Left cardiac atrium (tissue), 4 donors: ENCODE results near the gene TRMT44. TPM values are rescaled to one million over a fixed set of nuclear protein-coding genes. Genes with fewer than 3 reads are reported as not detected.

Source experiments
- ATAC-seq, 2 donors: fragments of 200-7000 bp; cut with Tn5 transposase; one replicate each; pipeline ENCODE4 v1.9.1; 2020; ENCODE audit warnings: mild to moderate bottlenecking in 2 of 2, moderate library complexity in 2 of 2
- DNase-seq: peaks from one replicate; pipeline ENCODE4 v3.0.0-alpha.2; 2020
- intact Hi-C, 2 donors: fragments of 100-400 bp; cut with DNase I; formaldehyde crosslinking; loops; one replicate each; pipeline versions ENCODE4 v1.14.1 to v1.15.1; 2022 to 2023
- long read RNA-seq: library from polyadenylated mRNA; unstranded; transcript quantifications from one replicate; pipeline ENCODE4 v2.0.0, GENCODE V29; 2021
- total RNA-seq, 2 donors: library from RNA; stranded (reverse); fragmentation: NEBNext Ultra II Directional; extraction: Animal tissue kit (Norgen Biotek cat#: 25700); gene quantifications; one replicate each; pipeline ENCODE4 v1.2.1, GENCODE V29; 2021
- donor health status: DM: no; HTN: yes; CAD: no.
- donor health status: DM: no; HTN: yes; CAD: no; lungs with severe emphysema.
- donor health status: DM: yes; HTN: yes; CAD: no.
- donor health status: Dilated cardiomyopathy.

The TRMT44 gene
- total RNA-seq: 10 to 100 TPM in 1 of 2 donors, 1 to 10 TPM in 1; 8.8 to 13.6 TPM
- long read RNA-seq, partial matches to known transcripts: 0 of 1 reads
- long read RNA-seq, other reads (novel, unspliced or antisense): 1 of 1 reads

GRCh38 chr4:8440492-8441311, at the start of gene TRMT44, which contains the start of gene ACOX3:
Gene TRMT44 (plus strand): TSS chr4:8440777. CDS start chr4:8440823, 46 bp downstream.
Gene ACOX3 (minus strand): TSS chr4:8440723. CDS start chr4:8416521, 24,202 bp downstream.
- intact Hi-C loops: no loop called here
- peak; percentile 93 to 96 for ATAC-seq
- DNase-seq: peak; percentile 91

GRCh38 chr4:8391071-8391470, 49.5 kb upstream of the TRMT44 start:
- ATAC-seq (no peak), DNase-seq (no peak)
- intact Hi-C loops: no loop called here

- intact Hi-C loops: no loop called here
- peak; percentile 52 for DNase-seq
- ATAC-seq: peak; percentile 28 to 47
These were observed 48.6 kb upstream of the TRMT44 start for GRCh38 chr4:8391972-8392371.

- DNase-seq (no peak), ATAC-seq (peak in 1 of 2 donors; percentile 2)
- intact Hi-C loops: no loop called here
These were observed 47.9 kb upstream of the TRMT44 start for GRCh38 chr4:8392591-8393190.

GRCh38 chr4:8393593-8394038, 47.0 kb upstream of the TRMT44 start:
- intact Hi-C loops: no loop called here
- peak; percentile 62 to 85 for ATAC-seq
- peak; percentile 77 for DNase-seq

GRCh38 chr4:8394061-8394519, 46.5 kb upstream of the TRMT44 start:
- ATAC-seq (peak; percentile 83 to 88), DNase-seq (peak; percentile 82)
- intact Hi-C loops: no loop called here

GRCh38 chr4:8394806-8395205, 45.8 kb upstream of the TRMT44 start:
- ATAC-seq: no peak
- intact Hi-C loops: no loop called here
- no peak for DNase-seq

- intact Hi-C loops: no loop called here
These were observed 44.9 kb upstream of the TRMT44 start for GRCh38 chr4:8395504-8396296.

GRCh38 chr4:8396762-8397406, 43.7 kb upstream of the TRMT44 start:
- ATAC-seq (no peak), DNase-seq (no peak)
- intact Hi-C loops: no loop called here

More at GRCh38 chr4:8395504-8396296, 44.9 kb upstream of the TRMT44 start:
- DNase-seq (no peak), ATAC-seq (no peak)

DNA sequence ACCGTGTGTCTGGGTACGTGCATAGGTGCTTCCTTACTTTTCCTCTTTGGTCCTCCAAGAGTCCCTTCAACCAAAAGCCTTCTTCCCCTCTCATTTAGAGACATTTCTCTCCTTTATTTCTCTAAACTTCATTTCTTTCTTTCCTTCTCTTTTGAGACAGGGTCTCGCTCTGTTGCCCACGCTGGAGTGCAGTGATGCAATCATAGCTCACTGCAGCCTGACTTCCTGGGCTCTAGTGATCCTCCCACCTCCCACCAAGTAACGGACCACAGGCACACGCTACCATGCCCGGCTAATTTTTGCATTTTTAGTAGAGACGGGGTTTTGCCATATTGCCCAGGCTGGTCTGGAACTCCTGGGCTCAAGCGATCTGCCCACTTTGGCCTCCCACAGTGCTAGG, 42.2 kb upstream of the TRMT44 start:
- intact Hi-C loops: no loop called here
- ATAC-seq: no peak
- DNase-seq: no peak

DNA sequence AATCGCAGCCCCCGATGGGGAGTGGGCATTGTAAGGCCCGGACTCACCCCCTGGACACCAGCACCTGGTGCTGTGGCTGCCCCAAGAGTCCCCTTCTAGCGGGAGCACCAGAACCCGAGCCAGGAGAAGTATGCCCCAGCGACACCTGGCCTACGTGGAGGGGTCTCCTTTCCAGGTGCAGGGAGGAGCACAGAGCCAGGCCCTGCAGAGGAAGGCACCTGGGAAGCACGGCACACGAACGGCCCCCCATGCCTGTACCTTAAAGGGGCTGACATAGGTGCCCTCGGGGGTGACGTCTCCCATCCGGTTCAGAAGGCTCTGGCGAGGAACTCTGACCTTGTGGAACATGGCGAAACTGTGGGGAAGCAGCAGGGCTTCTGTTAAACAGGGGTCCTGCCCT, 41.3 kb upstream of the TRMT44 start:
- intact Hi-C loops: no loop called here
- no peak for DNase-seq
- ATAC-seq: no peak

DNA sequence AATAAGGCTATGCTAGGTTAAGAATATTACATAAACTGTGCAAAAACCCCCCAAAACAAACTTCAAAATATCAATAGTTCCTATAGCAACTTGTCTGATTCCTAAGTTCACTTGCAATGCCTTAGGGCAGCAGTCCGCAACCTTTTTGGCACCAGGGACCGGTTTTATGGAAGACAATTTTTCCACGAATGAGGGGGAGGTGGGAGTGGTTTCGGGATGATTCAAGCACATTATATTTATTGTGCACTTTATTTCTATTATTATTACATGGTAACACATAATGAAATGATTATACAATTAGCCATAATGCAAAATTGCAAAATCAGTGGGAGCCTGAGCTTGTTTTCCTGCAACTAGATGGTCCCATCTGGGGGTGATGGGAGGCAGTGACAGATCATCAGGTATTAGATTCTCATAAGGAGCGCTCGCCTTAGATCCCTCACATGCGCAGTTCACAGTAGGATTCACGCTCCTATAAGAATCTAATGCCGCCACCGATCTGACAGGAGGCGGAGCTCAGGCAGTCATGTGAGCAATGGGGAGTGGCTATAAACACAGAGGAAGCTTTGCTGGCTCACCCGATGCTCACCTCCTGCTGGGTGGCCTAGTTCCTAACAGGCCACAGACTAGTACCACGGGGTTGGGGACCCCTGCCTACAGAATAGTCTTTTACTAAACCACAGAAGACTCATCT, 39.8 kb upstream of the TRMT44 start:
- DNase-seq (no peak), ATAC-seq (no peak)
- intact Hi-C loops: loop anchor here (5.0 to 10.0 kb wide), 4 partner anchors 78 to 223 kb away; no protein-coding TSS in a partner anchor

GRCh38 chr4:8401665-8402064, 38.9 kb upstream of the TRMT44 start:
- DNase-seq (no peak), ATAC-seq (no peak)
- intact Hi-C loops: loop anchor here (2.0 to 10.0 kb wide), 5 partner anchors 79 to 224 kb away; no protein-coding TSS in a partner anchor

GRCh38 chr4:8402181-8402597, 38.4 kb upstream of the TRMT44 start:
- no peak for DNase-seq
- peak; percentile 6 to 42 for ATAC-seq
- intact Hi-C loops: loop anchor here (2.0 to 10.0 kb wide), 5 partner anchors 80 to 225 kb away; no protein-coding TSS in a partner anchor

DNA sequence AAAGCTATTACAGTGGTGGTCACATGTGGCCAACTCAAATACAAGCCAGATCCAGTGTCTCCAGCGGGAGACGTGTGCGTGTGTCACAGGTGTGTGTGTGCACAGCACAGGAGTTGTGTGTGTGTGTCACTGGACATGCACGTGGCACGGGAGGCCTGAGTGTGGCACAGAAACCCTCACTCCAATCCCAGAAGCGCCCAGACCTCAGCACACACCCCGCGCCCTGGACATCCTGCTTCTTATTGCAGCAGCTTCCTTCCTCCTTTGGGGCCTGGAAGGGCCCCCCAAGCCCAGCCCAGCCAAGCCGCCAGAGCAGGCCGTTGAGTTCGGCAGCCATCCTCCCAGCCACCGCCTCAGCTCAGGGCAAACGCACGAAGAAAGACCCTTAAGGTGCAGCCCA, 37.9 kb upstream of the TRMT44 start:
- intact Hi-C loops: loop anchor here (1.0 to 10.0 kb wide), 6 partner anchors 80 to 225 kb away; no protein-coding TSS in a partner anchor
- ATAC-seq (peak; percentile 15 to 41), DNase-seq (peak; percentile 71)

DNA sequence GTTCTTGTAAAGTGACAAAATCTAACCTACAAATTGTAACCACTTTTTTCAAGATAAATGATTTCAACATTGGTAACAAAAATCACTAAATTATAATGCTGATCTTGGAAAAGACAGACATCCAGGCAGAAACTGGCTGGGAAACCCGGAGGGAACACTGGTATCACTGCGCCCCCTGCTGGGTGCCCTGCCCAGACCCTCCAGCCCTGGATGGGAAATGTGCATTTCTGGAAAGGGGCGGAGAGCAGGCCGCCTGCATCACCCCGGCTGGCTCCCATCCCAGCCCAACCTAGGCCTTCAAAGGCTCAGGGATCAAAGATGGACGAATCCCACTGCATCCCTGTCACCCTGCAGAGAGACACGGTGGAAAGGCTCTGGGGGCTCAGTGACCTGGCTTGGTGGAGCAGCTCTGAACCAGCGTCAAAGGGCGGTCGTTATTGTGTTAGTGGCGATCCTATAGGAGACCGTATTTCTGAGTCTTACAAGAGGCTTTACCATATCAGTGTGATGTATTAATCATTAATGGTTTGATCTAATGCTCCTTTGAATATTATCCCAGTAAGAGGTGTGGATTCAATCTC, 37.3 kb upstream of the TRMT44 start:
- ATAC-seq (peak; percentile 82 to 85), DNase-seq (peak; percentile 91)
- intact Hi-C loops: loop anchor here (1.0 to 10.0 kb wide), 6 partner anchors 81 to 226 kb away; no protein-coding TSS in a partner anchor

- no peak for ATAC-seq
- intact Hi-C loops: loop anchor here (1.0 to 10.0 kb wide), 6 partner anchors 82 to 227 kb away; no protein-coding TSS in a partner anchor
- DNase-seq: no peak
These were observed 36.6 kb upstream of the TRMT44 start for GRCh38 chr4:8403976-8404375.
